HFFc6 (cell line): Measurements from ENCODE around the gene DNAJC24. TPM values are rescaled to one million over a fixed set of nuclear protein-coding genes. Genes with fewer than 3 reads are reported as not detected.

Source experiments
- DNase-seq: peaks from one replicate; pipeline ENCODE4 v3.0.0-alpha.2; 2018
- H3K27ac Mint-ChIP-seq: 2 replicates; pipeline ENCODE4 v1.8.0; 2020; ENCODE audit warnings: mild to moderate bottlenecking, mixed read lengths
- H3K27me3 Mint-ChIP-seq: 2 replicates; pipeline ENCODE4 v1.8.0; 2021; ENCODE audit warnings: mild to moderate bottlenecking, moderate library complexity, mixed read lengths; ENCODE audit not compliant: insufficient read depth
- H3K36me3 Mint-ChIP-seq: 2 replicates; pipeline ENCODE4 v1.8.0; 2021; ENCODE audit warnings: low read depth, mixed read lengths
- H3K4me1 Mint-ChIP-seq: 2 replicates; pipeline ENCODE4 v1.8.0; 2020; ENCODE audit warnings: low read depth, mixed read lengths
- H3K4me3 Mint-ChIP-seq: 2 replicates; pipeline ENCODE4 v1.8.0; 2020; ENCODE audit warnings: mild to moderate bottlenecking, moderate library complexity, mixed read lengths
- H3K9me3 Mint-ChIP-seq: 2 replicates; pipeline ENCODE4 v1.8.0; 2020; ENCODE audit warnings: mild to moderate bottlenecking, mixed read lengths
- total RNA-seq, 6 experiments: library from RNA; stranded (reverse); fragmentation: NEBNext Ultra II Directional; extraction: Animal tissue kit (Norgen Biotek cat#: 25700); gene quantifications; 2 replicates in 1 of 6; 3 replicates in 5 of 6; pipeline ENCODE4 v1.2.3, GENCODE V29; 2021
- TF ChIP-seq, protein P1 (sequence below): fragments of 200-600 bp; sonication (generic); IDR thresholded peaks from 2 replicates; pipeline ENCODE4 v1.5.0; 2021; ENCODE audit warnings: antibody characterized with exemption, mild to moderate bottlenecking

DNAJC24 gene
- total RNA-seq, 6 experiments from 2014 or later, result 15.7 to 19.9 (median 17.6) TPM

DNA sequence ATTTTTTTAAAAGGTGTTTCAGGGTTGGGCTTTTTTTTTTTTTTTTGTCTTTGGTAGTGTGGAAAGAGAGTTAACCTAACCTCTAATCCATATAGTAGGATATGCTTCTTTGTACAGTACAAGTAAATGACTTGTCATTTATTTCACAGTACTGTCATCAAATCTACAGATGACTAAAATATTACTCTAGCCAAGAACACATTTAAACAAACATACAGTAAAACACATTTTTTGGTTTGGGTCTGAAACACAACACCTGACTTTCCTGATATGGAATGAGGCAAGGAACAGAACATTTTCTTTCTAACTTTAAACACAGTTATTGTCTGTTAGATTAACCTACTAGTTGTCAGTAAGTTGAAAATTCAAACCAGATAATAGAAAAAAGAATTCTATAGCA, 71.6 kb downstream of the DNAJC24 start:
- Mint-ChIP-seq H3K9me3 (no peaks in the 10 kb centered on the region), H3K27me3 (no peaks in the 10 kb centered on the region), H3K4me3 (no peak overlapping the region), H3K27ac (no peak overlapping the region), H3K4me1 (peaks cover 39% of the 10 kb centered on the region), H3K36me3 (peaks cover 10% of the 10 kb centered on the region; the same call in 1 of the 2 replicates)
- no peak for DNase-seq
- TF ChIP-seq, protein P1, sequence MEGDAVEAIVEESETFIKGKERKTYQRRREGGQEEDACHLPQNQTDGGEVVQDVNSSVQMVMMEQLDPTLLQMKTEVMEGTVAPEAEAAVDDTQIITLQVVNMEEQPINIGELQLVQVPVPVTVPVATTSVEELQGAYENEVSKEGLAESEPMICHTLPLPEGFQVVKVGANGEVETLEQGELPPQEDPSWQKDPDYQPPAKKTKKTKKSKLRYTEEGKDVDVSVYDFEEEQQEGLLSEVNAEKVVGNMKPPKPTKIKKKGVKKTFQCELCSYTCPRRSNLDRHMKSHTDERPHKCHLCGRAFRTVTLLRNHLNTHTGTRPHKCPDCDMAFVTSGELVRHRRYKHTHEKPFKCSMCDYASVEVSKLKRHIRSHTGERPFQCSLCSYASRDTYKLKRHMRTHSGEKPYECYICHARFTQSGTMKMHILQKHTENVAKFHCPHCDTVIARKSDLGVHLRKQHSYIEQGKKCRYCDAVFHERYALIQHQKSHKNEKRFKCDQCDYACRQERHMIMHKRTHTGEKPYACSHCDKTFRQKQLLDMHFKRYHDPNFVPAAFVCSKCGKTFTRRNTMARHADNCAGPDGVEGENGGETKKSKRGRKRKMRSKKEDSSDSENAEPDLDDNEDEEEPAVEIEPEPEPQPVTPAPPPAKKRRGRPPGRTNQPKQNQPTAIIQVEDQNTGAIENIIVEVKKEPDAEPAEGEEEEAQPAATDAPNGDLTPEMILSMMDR, result no peak

DNA sequence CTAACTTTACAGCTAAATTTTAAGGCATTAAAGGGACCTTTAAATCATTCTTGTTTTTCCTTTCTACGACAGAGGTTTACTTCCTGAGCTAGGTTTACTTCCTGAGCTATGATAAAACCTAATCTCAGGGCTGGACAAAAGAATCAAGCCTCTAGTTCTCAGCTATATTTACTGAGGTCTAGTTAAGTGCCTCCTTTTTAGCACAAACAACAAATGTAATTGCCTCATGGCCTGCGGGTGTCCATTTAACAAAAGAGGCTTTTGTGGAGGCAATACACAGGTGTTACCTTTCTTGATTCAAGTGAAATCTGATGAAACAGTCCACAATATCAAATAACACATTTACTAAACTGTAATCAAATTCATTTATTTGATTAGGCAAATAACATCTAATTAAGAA, 72.4 kb downstream of the DNAJC24 start:
- peaks cover 10% of the 10 kb centered on the region for H3K36me3 Mint-ChIP-seq
- no peaks in the 10 kb centered on the region for H3K27me3 Mint-ChIP-seq
- DNase-seq, result no peak
- H3K4me1 Mint-ChIP-seq, result peaks cover 35% of the 10 kb centered on the region
- no peak overlapping the region for H3K4me3 Mint-ChIP-seq
- no peaks in the 10 kb centered on the region for H3K9me3 Mint-ChIP-seq
- H3K27ac Mint-ChIP-seq, result no peak overlapping the region
- TF ChIP-seq, protein P1, result no peak

DNA sequence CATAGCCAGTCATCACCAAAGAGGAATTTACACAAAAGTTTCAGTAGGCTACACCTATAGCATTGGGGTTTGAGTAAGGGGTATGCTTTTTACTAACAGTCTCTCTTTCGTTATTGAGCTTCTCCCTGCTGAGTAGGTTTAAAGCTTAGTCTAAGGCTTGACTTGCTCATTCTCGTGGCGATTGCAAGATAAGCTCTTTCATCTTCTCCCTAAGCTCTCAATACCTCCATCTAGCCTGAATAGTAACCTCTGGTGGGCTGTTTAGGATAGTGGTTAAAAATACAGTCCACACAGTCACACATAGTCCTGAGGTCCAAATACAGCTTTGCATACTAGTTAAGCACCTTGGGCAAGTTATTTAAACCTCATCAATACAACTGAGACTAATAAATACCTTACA, 74.1 kb downstream of the DNAJC24 start:
- TF ChIP-seq, protein P1, result no peak
- Mint-ChIP-seq H3K27ac (no peak overlapping the region), H3K9me3 (no peaks in the 10 kb centered on the region), H3K27me3 (no peaks in the 10 kb centered on the region), H3K36me3 (peaks cover 18% of the 10 kb centered on the region), H3K4me1 (peaks cover 18% of the 10 kb centered on the region), H3K4me3 (no peak overlapping the region)
- DNase-seq, result no peak

DNA sequence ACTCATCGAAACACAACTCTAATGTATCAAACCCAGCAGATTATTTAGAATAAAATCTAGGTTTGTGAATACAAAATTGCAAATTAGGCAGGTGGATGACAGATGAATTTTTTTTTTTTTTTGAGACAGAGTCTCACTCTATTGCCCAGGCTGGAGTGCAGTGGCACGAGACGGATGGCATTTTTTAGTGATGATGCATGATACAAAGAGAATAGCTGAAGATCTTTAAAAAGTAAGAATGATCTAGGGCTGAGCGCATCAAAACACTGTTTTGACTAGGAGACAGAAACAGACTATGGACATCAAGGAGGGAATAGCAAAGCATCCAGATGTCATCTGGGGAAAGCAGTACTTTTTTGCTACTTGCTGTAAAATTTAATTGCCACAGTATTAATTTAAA, 76.0 kb downstream of the DNAJC24 start:
- H3K27ac Mint-ChIP-seq, result no peak overlapping the region
- H3K9me3 Mint-ChIP-seq, result no peaks in the 10 kb centered on the region
- H3K4me1 Mint-ChIP-seq, result peaks cover 10% of the 10 kb centered on the region; the same call in 1 of the 2 replicates
- TF ChIP-seq, protein P1, result no peak
- H3K4me3 Mint-ChIP-seq, result no peak overlapping the region
- no peak for DNase-seq
- H3K27me3 Mint-ChIP-seq, result no peaks in the 10 kb centered on the region
- H3K36me3 Mint-ChIP-seq, result peaks cover 14% of the 10 kb centered on the region

DNA sequence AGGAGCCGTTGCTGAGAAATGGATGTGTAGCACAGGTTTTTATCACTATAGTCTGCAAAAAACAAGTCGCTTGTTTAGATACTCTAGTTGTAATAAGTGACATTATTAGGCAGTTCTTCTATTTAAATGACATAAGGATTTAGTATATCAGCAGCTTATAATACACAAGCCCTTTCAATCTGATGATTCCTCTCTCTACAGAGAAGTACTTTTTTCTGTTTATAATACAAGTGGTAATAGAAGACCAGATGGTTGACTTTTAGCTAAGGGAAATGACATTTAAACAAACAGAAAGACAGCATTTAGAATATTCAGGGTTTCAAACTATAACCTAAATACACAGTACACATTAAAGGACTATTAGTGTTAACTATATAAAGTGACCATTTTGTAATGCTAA, 79.4 kb downstream of the DNAJC24 start:
- Mint-ChIP-seq H3K4me1 (peaks cover 10% of the 10 kb centered on the region; the same call in 1 of the 2 replicates), H3K36me3 (peaks cover 14% of the 10 kb centered on the region), H3K27me3 (no peaks in the 10 kb centered on the region; the same call in 1 of the 2 replicates), H3K9me3 (no peaks in the 10 kb centered on the region), H3K27ac (no peak overlapping the region), H3K4me3 (no peak overlapping the region)
- TF ChIP-seq, protein P1, result no peak
- DNase-seq, result no peak

DNA sequence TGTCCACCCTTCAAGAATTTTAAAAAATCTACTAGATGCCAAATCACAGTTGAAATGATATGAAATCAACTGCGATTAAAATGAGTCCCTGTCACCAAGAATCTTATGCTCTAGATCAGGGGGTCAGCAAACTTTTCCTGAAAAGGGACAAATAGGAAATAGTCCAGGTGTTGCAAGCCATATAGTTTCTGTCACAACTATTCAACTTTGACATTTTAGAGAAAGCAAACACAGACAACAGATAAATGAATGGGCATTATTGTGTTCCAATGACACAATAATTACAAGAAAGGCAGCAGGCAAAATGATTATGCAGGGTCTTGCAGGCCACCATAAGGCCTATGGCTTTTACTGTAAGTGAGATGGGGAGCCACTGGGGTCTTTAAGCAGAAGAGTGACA, 81.2 kb downstream of the DNAJC24 start:
- H3K9me3 Mint-ChIP-seq, result no peaks in the 10 kb centered on the region
- no peak for DNase-seq
- H3K4me1 Mint-ChIP-seq, result peaks cover 5% of the 10 kb centered on the region; the same call in 1 of the 2 replicates
- no peaks in the 10 kb centered on the region; the same call in 1 of the 2 replicates for H3K27me3 Mint-ChIP-seq
- TF ChIP-seq, protein P1, result no peak
- no peak overlapping the region for H3K4me3 Mint-ChIP-seq
- H3K36me3 Mint-ChIP-seq, result peaks cover 10% of the 10 kb centered on the region; the same call in 1 of the 2 replicates
- H3K27ac Mint-ChIP-seq, result no peak overlapping the region
